Upper lobe of right lung (tissue), 1 donor: Measurements from ENCODE around the gene STPG4. TPM values are rescaled to one million over a fixed set of nuclear protein-coding genes. Genes with fewer than 3 reads are reported as not detected.

Source experiments
- ATAC-seq: fragments of 200-7000 bp; cut with Tn5 transposase; one replicate; pipeline ENCODE4 v1.9.1; 2020; ENCODE audit warnings: mild to moderate bottlenecking, moderate library complexity
- DNase-seq: peaks from one replicate; pipeline ENCODE4 v3.0.0-alpha.2; 2020
- H3K27ac ChIP-seq: fragments of 200-600 bp; one replicate; pipeline ENCODE4 v1.8.0; 2022
- H3K27me3 ChIP-seq: fragments of 200-600 bp; one replicate; pipeline ENCODE4 v1.8.0; 2022; ENCODE audit warnings: mild to moderate bottlenecking
- H3K36me3 ChIP-seq: fragments of 200-600 bp; one replicate; pipeline ENCODE4 v1.8.0; 2022
- H3K4me1 ChIP-seq: fragments of 200-600 bp; one replicate; pipeline ENCODE4 v1.8.0; 2022
- H3K4me3 ChIP-seq: fragments of 200-600 bp; one replicate; pipeline ENCODE4 v1.8.0; 2022; ENCODE audit warnings: mild to moderate bottlenecking
- H3K9me3 ChIP-seq: fragments of 200-600 bp; one replicate; pipeline ENCODE4 v1.8.0; 2022
- CTCF ChIP-seq: fragments of 200-600 bp; IDR thresholded peaks from one replicate; pipeline ENCODE4 v1.8.0; 2022; ENCODE audit warnings: antibody characterized with exemption
- intact Hi-C: fragments of 100-400 bp; cut with DNase I; formaldehyde crosslinking; loops from one replicate; pipeline ENCODE4 v1.11.0; 2022
- total RNA-seq: library from RNA; stranded (reverse); fragmentation: NEBNext Ultra II Directional; extraction: Animal tissue kit (Norgen Biotek cat#: 25700); gene quantifications from one replicate; pipeline ENCODE4 v1.2.1, GENCODE V29; 2021
- donor health status: DM: no; HTN: yes; CAD: no; lungs with severe emphysema.

STPG4 gene
- total RNA-seq, 1 donor from 2014 or later: not detected

DNA sequence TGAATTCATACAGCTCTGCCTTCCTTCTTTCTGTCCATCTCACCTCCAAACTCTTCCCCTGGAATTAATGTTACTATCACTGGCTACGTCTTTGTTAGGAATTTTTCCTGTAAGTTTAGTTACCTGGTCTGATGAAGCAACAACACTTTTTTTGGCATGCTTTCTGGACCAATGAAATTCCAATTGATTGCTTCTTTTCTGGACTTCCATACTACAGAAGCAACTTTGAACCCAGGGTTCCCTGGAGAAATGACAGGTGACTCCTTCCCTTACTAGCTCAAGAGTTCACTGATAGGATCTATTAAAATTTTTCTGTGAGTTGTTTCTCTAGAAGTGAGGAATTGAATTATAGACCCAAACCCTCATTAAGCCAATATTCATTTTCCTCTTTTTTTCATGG, 41.4 kb upstream of the STPG4 start:
- Histone ChIP-seq H3K4me3 (no peak overlapping the region), H3K36me3 (no peaks in the 10 kb centered on the region), H3K27me3 (no peaks in the 10 kb centered on the region), H3K9me3 (no peaks in the 10 kb centered on the region), H3K4me1 (peaks cover 19% of the 10 kb centered on the region), H3K27ac (no peak overlapping the region)
- DNase-seq: no peak
- no peak for ATAC-seq
- intact Hi-C loops: no loop called here
- TF ChIP-seq CTCF: no peak

- DNase-seq (no peak), ATAC-seq (no peak)
- Histone ChIP-seq H3K4me3 (no peak overlapping the region), H3K9me3 (no peaks in the 10 kb centered on the region), H3K36me3 (no peaks in the 10 kb centered on the region), H3K4me1 (peaks cover 21% of the 10 kb centered on the region), H3K27me3 (no peaks in the 10 kb centered on the region), H3K27ac (no peak overlapping the region)
- intact Hi-C loops: no loop called here
- TF ChIP-seq CTCF: no peak
Measured at GRCh38 chr2:47196046-47196445, 40.9 kb upstream of the STPG4 start.

DNA sequence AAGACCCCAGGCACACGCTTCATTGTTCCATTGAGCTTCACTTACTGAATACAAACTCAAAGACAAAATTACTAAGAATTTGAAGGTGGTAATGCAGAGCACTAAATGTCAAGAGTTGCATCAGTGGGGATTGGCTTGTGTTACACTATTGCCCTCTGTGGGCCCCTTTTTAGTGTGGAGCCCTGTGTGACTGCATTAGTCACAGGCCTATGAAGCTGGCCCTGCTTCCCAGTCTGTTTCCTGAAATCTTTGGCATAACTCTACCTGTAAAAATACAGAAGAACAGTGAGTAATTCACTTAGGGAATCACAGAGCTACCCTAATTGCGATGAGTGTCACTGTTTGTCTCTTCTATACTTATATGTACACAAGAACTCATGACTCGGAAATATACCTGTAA, 40.0 kb upstream of the STPG4 start:
- Histone ChIP-seq H3K27ac (no peak overlapping the region), H3K27me3 (no peaks in the 10 kb centered on the region), H3K36me3 (no peaks in the 10 kb centered on the region), H3K4me3 (no peak overlapping the region), H3K4me1 (peaks cover 24% of the 10 kb centered on the region), H3K9me3 (no peaks in the 10 kb centered on the region)
- DNase-seq: no peak
- intact Hi-C loops: no loop called here
- TF ChIP-seq CTCF: no peak
- ATAC-seq: no peak

- Histone ChIP-seq H3K4me1 (peaks cover 24% of the 10 kb centered on the region), H3K27ac (no peak overlapping the region), H3K9me3 (no peaks in the 10 kb centered on the region), H3K4me3 (no peak overlapping the region), H3K36me3 (no peaks in the 10 kb centered on the region), H3K27me3 (no peaks in the 10 kb centered on the region)
- TF ChIP-seq CTCF: no peak
- intact Hi-C loops: no loop called here
- ATAC-seq (no peak), DNase-seq (no peak)
Measured at GRCh38 chr2:47194410-47194809, 39.3 kb upstream of the STPG4 start.

GRCh38 chr2:47193607-47194006, 38.5 kb upstream of the STPG4 start:
- intact Hi-C loops: no loop called here
- H3K4me3 ChIP-seq: no peak overlapping the region
- no peaks in the 10 kb centered on the region for H3K36me3 ChIP-seq
- no peak for TF ChIP-seq CTCF
- H3K27me3 ChIP-seq: no peaks in the 10 kb centered on the region
- peaks cover 24% of the 10 kb centered on the region for H3K4me1 ChIP-seq
- no peak for ATAC-seq
- no peak for DNase-seq
- H3K27ac ChIP-seq: no peak overlapping the region
- H3K9me3 ChIP-seq: no peaks in the 10 kb centered on the region

DNA sequence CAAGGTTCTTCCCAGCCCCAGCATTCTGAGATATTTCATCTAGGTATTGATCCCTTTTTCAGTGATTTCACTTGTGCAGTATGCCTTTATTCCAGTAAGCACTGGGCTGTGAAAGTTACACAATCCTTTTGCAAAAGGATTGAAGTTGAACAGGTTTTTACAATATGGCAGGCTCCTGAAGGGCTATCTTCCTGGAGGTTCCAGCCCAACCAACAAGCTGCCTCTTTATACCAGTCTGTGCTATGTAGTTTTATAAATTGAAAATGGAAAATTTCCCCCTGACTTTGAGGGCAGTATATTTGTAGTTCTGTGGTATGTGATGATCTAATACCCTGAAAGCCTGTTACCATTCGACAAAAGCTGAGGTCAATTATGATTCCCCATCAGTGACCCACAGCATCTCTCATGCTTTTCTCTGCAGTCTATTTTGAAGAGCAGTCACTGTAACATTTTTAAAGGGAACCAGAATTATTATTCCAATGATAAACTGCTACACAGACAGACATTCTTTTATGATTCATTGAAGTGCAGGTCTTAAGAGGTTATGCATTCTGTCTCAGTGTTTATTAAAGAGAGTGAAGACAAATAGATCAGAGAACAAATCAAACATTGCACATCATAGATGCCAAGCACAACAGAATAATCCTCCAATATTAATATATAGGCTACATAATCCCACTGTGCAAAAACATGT, 35.2 kb upstream of the STPG4 start:
- Histone ChIP-seq H3K36me3 (no peaks in the 10 kb centered on the region), H3K9me3 (no peaks in the 10 kb centered on the region), H3K27me3 (no peaks in the 10 kb centered on the region), H3K4me1 (peaks cover 24% of the 10 kb centered on the region), H3K27ac (no peak overlapping the region), H3K4me3 (no peak overlapping the region)
- TF ChIP-seq CTCF: no peak
- ATAC-seq (no peak), DNase-seq (no peak)
- intact Hi-C loops: no loop called here
